GM12878 (cell line): Measurements from ENCODE around the gene ARL5B. TPM values are rescaled to one million over a fixed set of nuclear protein-coding genes. Genes with fewer than 3 reads are reported as not detected.

Source experiments
- CHD4 ChIP-seq: fragments of 200-600 bp; sonication (generic); IDR thresholded peaks from 2 replicates; pipeline ENCODE4 v1.6.1; 2016; ENCODE audit warnings: mild to moderate bottlenecking
- FOXM1 ChIP-seq: IDR thresholded peaks from 2 replicates; pipeline ENCODE4 v1.6.1; 2012; ENCODE audit warnings: low read depth, mild to moderate bottlenecking, inconsistent platforms, low read length, moderate library complexity
- GATAD2B ChIP-seq: fragments of 450-650 bp; conservative IDR thresholded peaks from 2 replicates; pipeline ENCODE4 v1.6.1; 2017; ENCODE audit warnings: low read depth, mild to moderate bottlenecking, moderate library complexity
- IRF4 ChIP-seq: IDR thresholded peaks from 2 replicates; pipeline ENCODE4 v1.6.1; 2011; ENCODE audit warnings: low read depth, low read length
- NFYA ChIP-seq: IDR thresholded peaks from 2 replicates; pipeline ENCODE4 v1.6.1; 2011; ENCODE audit warnings: low read depth, mild to moderate bottlenecking, low read length, improper control_type of control experiment, borderline replicate concordance
- NR2C2 ChIP-seq: IDR thresholded peaks from 2 replicates; pipeline ENCODE4 v1.6.1; 2011; ENCODE audit warnings: borderline replicate concordance, low read depth; ENCODE audit not compliant: control insufficient read depth, insufficient read length
- POLR2AphosphoS5 ChIP-seq: IDR thresholded peaks from 2 replicates; pipeline ENCODE4 v1.6.1; 2011; ENCODE audit warnings: mild to moderate bottlenecking, low read length, inconsistent platforms
- RAD51 ChIP-seq: fragments of 450-650 bp; IDR thresholded peaks from 2 replicates; pipeline ENCODE4 v1.6.1; 2016; ENCODE audit warnings: moderate library complexity, mild to moderate bottlenecking, inconsistent platforms
- SPI1 ChIP-seq: IDR thresholded peaks from 2 replicates; pipeline ENCODE4 v1.6.1; 2011; ENCODE audit warnings: low read depth, mild to moderate bottlenecking, low read length, moderate library complexity, borderline replicate concordance; ENCODE audit not compliant: insufficient read depth
- SUZ12 ChIP-seq: fragments of 200-600 bp; sonication (generic); IDR thresholded peaks from one replicate; pipeline ENCODE4 v1.6.1; 2018; ENCODE audit warnings: antibody characterized with exemption, mild to moderate bottlenecking; ENCODE audit not compliant: unreplicated experiment
- TBL1XR1 ChIP-seq: IDR thresholded peaks from 2 replicates; pipeline ENCODE4 v1.6.1; 2012; ENCODE audit warnings: low read depth, low read length, improper control_type of control experiment
- TCF3 ChIP-seq: IDR thresholded peaks from 2 replicates; pipeline ENCODE4 v1.6.1; 2012; ENCODE audit warnings: low read depth, mild to moderate bottlenecking, low read length, borderline replicate concordance; ENCODE audit not compliant: insufficient read depth
- YBX1 ChIP-seq: fragments of 450-650 bp; IDR thresholded peaks from 2 replicates; pipeline ENCODE4 v1.6.1; 2016; ENCODE audit warnings: antibody characterized with exemption
- YY1 ChIP-seq: IDR thresholded peaks from 2 replicates; pipeline ENCODE4 v1.6.1; 2011; ENCODE audit warnings: low read depth, mild to moderate bottlenecking, low read length
- ZBED1 ChIP-seq: IDR thresholded peaks from 2 replicates; pipeline ENCODE4 v1.6.1; 2016; ENCODE audit warnings: borderline replicate concordance
- polyA plus RNA-seq, 11 experiments: library from polyadenylated mRNA; depleted of rRNA in 4 of 11; unstranded in 6 of 11; stranded (reverse) in 5 of 11; fragments of >200 nt; fragmentation: Nextera tagmentation in 4 of 11; fragmentation: Illumina TruSeq in 1 of 11; extraction: Ambion mirVana in 4 of 11; extraction: Trizol in 1 of 11; gene quantifications; 1 replicate in 1 of 11; 2 replicates in 10 of 11; pipeline versions ENCODE4 v1.2.1 to v1.2.3, GENCODE V29; 2011 to 2016; ENCODE audit warnings: inconsistent platforms in 2 of 11, missing spikeins in 2 of 11, low read depth in 1 of 11
- total RNA-seq, 4 experiments: library from RNA; depleted of rRNA in 3 of 4; stranded (reverse); fragments of >200 nt in 3 of 4; fragmentation: Illumina TruSeq in 1 of 4; extraction: Trizol in 1 of 4; gene quantifications; 2 replicates each; pipeline versions ENCODE4 v1.2.1 to v1.2.3, GENCODE V29; 2013 to 2021
- TF ChIP-seq, protein P1 (sequence below): fragments of 450-650 bp; conservative IDR thresholded peaks from 2 replicates; pipeline ENCODE4 v1.6.1; 2017; ENCODE audit warnings: mild to moderate bottlenecking, moderate library complexity
- TF ChIP-seq, protein P2 (sequence below): fragments of 450-650 bp; IDR thresholded peaks from 2 replicates; pipeline ENCODE4 v1.6.1; 2017; ENCODE audit warnings: low read depth, mild to moderate bottlenecking, moderate library complexity
- TF ChIP-seq, protein P3 (sequence below): fragments of 450-650 bp; IDR thresholded peaks from 2 replicates; pipeline ENCODE4 v1.6.1; 2016; ENCODE audit warnings: mild to moderate bottlenecking
- TF ChIP-seq, protein P4 (sequence below): fragments of 450-650 bp; IDR thresholded peaks from 2 replicates; pipeline ENCODE4 v1.6.1; 2016; ENCODE audit warnings: mild to moderate bottlenecking, moderate library complexity, borderline replicate concordance

The ARL5B gene
- total and polyA plus RNA-seq, 10 of the 15 experiments (the other 5 are each of a cell fraction or from before 2014, with no cell fraction given) = 2.5 to 20.7 (median 9.1) TPM

DNA sequence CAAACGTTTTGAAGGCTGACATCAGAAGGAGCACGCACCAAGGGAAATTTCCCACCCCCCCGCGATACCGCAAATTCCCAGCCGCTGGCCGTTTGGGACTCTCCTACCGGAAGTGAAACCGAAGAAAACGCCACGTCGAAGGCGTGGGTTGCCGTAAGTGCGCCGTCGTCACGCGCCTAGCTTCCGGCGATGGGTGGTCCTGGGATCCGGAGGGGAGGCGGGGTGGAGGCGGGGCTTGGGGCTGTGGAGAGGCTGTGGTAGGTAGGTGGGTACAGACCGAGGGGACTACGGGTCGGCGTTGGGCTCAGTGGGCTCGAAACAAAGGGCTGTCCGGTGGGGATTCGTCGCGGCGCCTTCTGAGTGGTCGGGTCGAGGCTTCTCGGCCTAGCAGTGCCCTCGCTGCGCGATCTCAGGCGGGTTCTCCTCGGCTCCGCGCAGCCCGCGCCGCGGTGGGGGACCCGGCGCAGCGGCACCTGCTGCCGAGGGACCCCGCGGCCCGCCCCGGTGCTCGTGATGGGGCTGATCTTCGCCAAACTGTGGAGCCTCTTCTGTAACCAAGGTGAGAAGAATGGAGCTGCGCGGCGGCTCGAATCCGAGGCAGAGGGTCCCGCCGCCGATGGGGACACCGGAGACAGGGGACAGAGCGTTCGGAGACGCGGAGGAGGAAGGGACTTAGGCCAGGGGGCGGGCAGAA lies at the start of gene ARL5B (continued):
- TF ChIP-seq, protein P1, sequence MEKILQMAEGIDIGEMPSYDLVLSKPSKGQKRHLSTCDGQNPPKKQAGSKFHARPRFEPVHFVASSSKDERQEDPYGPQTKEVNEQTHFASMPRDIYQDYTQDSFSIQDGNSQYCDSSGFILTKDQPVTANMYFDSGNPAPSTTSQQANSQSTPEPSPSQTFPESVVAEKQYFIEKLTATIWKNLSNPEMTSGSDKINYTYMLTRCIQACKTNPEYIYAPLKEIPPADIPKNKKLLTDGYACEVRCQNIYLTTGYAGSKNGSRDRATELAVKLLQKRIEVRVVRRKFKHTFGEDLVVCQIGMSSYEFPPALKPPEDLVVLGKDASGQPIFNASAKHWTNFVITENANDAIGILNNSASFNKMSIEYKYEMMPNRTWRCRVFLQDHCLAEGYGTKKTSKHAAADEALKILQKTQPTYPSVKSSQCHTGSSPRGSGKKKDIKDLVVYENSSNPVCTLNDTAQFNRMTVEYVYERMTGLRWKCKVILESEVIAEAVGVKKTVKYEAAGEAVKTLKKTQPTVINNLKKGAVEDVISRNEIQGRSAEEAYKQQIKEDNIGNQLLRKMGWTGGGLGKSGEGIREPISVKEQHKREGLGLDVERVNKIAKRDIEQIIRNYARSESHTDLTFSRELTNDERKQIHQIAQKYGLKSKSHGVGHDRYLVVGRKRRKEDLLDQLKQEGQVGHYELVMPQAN = peak; percentile 77
- TF ChIP-seq RAD51 (peak; percentile 65), TCF3 (0 out of 2 replicates have a peak, but pooled peaks have one; percentile 9), POLR2AphosphoS5 (peak; percentile 85), ZBED1 (peak; percentile 83; the same call in 1 of the 2 replicates), SUZ12 (no peak), SPI1 (peak; percentile 78), TBL1XR1 (peak; percentile 69), GATAD2B (peak; percentile 84), FOXM1 (peak; percentile 85), YY1 (peak; percentile 37; the same call in 1 of the 2 replicates), NR2C2 (no peak), NFYA (no peak), YBX1 (no peak), IRF4 (peak; percentile 70; the same call in 1 of the 2 replicates), CHD4 (no peak)
- TF ChIP-seq, protein P2, sequence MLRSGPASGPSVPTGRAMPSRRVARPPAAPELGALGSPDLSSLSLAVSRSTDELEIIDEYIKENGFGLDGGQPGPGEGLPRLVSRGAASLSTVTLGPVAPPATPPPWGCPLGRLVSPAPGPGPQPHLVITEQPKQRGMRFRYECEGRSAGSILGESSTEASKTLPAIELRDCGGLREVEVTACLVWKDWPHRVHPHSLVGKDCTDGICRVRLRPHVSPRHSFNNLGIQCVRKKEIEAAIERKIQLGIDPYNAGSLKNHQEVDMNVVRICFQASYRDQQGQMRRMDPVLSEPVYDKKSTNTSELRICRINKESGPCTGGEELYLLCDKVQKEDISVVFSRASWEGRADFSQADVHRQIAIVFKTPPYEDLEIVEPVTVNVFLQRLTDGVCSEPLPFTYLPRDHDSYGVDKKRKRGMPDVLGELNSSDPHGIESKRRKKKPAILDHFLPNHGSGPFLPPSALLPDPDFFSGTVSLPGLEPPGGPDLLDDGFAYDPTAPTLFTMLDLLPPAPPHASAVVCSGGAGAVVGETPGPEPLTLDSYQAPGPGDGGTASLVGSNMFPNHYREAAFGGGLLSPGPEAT = peak; percentile 98
- TF ChIP-seq, protein P3, sequence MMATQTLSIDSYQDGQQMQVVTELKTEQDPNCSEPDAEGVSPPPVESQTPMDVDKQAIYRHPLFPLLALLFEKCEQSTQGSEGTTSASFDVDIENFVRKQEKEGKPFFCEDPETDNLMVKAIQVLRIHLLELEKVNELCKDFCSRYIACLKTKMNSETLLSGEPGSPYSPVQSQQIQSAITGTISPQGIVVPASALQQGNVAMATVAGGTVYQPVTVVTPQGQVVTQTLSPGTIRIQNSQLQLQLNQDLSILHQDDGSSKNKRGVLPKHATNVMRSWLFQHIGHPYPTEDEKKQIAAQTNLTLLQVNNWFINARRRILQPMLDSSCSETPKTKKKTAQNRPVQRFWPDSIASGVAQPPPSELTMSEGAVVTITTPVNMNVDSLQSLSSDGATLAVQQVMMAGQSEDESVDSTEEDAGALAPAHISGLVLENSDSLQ = no peak
- TF ChIP-seq, protein P4, sequence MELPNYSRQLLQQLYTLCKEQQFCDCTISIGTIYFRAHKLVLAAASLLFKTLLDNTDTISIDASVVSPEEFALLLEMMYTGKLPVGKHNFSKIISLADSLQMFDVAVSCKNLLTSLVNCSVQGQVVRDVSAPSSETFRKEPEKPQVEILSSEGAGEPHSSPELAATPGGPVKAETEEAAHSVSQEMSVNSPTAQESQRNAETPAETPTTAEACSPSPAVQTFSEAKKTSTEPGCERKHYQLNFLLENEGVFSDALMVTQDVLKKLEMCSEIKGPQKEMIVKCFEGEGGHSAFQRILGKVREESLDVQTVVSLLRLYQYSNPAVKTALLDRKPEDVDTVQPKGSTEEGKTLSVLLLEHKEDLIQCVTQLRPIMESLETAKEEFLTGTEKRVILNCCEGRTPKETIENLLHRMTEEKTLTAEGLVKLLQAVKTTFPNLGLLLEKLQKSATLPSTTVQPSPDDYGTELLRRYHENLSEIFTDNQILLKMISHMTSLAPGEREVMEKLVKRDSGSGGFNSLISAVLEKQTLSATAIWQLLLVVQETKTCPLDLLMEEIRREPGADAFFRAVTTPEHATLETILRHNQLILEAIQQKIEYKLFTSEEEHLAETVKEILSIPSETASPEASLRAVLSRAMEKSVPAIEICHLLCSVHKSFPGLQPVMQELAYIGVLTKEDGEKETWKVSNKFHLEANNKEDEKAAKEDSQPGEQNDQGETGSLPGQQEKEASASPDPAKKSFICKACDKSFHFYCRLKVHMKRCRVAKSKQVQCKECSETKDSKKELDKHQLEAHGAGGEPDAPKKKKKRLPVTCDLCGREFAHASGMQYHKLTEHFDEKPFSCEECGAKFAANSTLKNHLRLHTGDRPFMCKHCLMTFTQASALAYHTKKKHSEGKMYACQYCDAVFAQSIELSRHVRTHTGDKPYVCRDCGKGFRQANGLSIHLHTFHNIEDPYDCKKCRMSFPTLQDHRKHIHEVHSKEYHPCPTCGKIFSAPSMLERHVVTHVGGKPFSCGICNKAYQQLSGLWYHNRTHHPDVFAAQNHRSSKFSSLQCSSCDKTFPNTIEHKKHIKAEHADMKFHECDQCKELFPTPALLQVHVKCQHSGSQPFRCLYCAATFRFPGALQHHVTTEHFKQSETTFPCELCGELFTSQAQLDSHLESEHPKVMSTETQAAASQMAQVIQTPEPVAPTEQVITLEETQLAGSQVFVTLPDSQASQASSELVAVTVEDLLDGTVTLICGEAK = peak; percentile 81
